ENCODE data around the gene CACNA2D2.

The CACNA2D2 gene

GRCh38 chr3:50401978-50402595 is 101.3 kb downstream of the CACNA2D2 start:
- in situ Hi-C loops (cut with MboI; ENCODE audit: low pct_unique_long_range_greater_than_20kb, low sequenced_read_pairs, unreplicated experiment) = no loop called here
- no peak for TF ChIP-seq CTCF (IDR thresholded peaks at IDR 0.05; ENCODE audit: extremely low read depth, insufficient read depth, missing control alignments)
- DNase-seq (ENCODE audit: low spot score) = no peak

- in situ Hi-C loops (cut with MboI; ENCODE audit: low pct_unique_long_range_greater_than_20kb, low sequenced_read_pairs, unreplicated experiment) = no loop called here
- no peak for TF ChIP-seq CTCF (IDR thresholded peaks at IDR 0.05; ENCODE audit: extremely low read depth, insufficient read depth, missing control alignments)
- DNase-seq (ENCODE audit: low spot score) = no peak
Observed at GRCh38 chr3:50396502-50396901, 106.9 kb downstream of the CACNA2D2 start.

GRCh38 chr3:50395070-50395860 is 108.2 kb downstream of the CACNA2D2 start:
- no peak for TF ChIP-seq CTCF (IDR thresholded peaks at IDR 0.05; ENCODE audit: extremely low read depth, insufficient read depth, missing control alignments)
- DNase-seq (ENCODE audit: low spot score) = no peak
- in situ Hi-C loops (cut with MboI; ENCODE audit: low pct_unique_long_range_greater_than_20kb, low sequenced_read_pairs, unreplicated experiment) = no loop called here

- no peak for TF ChIP-seq CTCF (IDR thresholded peaks at IDR 0.05; ENCODE audit: extremely low read depth, insufficient read depth, missing control alignments)
- DNase-seq (ENCODE audit: low spot score) = no peak
- in situ Hi-C loops (cut with MboI; ENCODE audit: low pct_unique_long_range_greater_than_20kb, low sequenced_read_pairs, unreplicated experiment) = no loop called here
Observed at GRCh38 chr3:50393061-50393460, 110.4 kb downstream of the CACNA2D2 start.

- no peak for DNase-seq (ENCODE audit: low spot score)
- in situ Hi-C loops (cut with MboI; ENCODE audit: low pct_unique_long_range_greater_than_20kb, low sequenced_read_pairs, unreplicated experiment) = no loop called here
- no peak for TF ChIP-seq CTCF (IDR thresholded peaks at IDR 0.05; ENCODE audit: extremely low read depth, insufficient read depth, missing control alignments)
Observed at GRCh38 chr3:50392101-50392715, 111.2 kb downstream of the CACNA2D2 start.

GRCh38 chr3:50390508-50391224 is 112.8 kb downstream of the CACNA2D2 start:
- DNase-seq (ENCODE audit: low spot score) = no peak
- TF ChIP-seq CTCF (IDR thresholded peaks at IDR 0.05; ENCODE audit: extremely low read depth, insufficient read depth, missing control alignments) = no peak
- in situ Hi-C loops (cut with MboI; ENCODE audit: low pct_unique_long_range_greater_than_20kb, low sequenced_read_pairs, unreplicated experiment) = no loop called here
